Mucosa of descending colon (tissue), 3 donors: ENCODE results near the gene GPC3. TPM values are rescaled to one million over a fixed set of nuclear protein-coding genes. Genes with fewer than 3 reads are reported as not detected.
A peak's percentile ranks its signal among the peaks of the same experiment; 100 is the strongest.

ENCODE experiments used
- ATAC-seq: fragments of 200-7000 bp; cut with Tn5 transposase; one replicate; pipeline ENCODE4 v1.9.1; 2020; ENCODE audit warnings: mild to moderate bottlenecking, moderate library complexity
- DNase-seq, 3 donors: peaks; one replicate each; pipeline ENCODE4 v3.0.0-alpha.2; 2020
- H3K36me3 ChIP-seq: fragments of 200-600 bp; one replicate; pipeline ENCODE4 v1.8.0; 2021; ENCODE audit warnings: low read depth, mild to moderate bottlenecking
- H3K4me1 ChIP-seq: fragments of 200-600 bp; one replicate; pipeline ENCODE4 v1.8.0; 2021; ENCODE audit warnings: low read depth, mild to moderate bottlenecking
- H3K4me3 ChIP-seq: fragments of 200-600 bp; one replicate; pipeline ENCODE4 v1.8.0; 2021; ENCODE audit warnings: mild to moderate bottlenecking
- H3K9me3 ChIP-seq: fragments of 200-600 bp; one replicate; pipeline ENCODE4 v1.8.0; 2021; ENCODE audit warnings: mild to moderate bottlenecking
- intact Hi-C, 2 donors: fragments of 100-400 bp; cut with DNase I in 1 of 2; cut with micrococcal nuclease in 1 of 2; formaldehyde crosslinking; loops; one replicate each; pipeline versions ENCODE4 v1.11.0 to v1.11.1; 2022; cut with DNase I, micrococcal nuclease
- total RNA-seq, 3 donors: library from RNA; stranded (reverse); fragmentation: NEBNext Ultra II Directional in 2 of 3; extraction: Animal tissue kit (Norgen Biotek cat#: 25700) in 2 of 3; gene quantifications; one replicate each; pipeline versions ENCODE4 v1.2.1 to v1.2.4, GENCODE V29; 2021 to 2023
- TF ChIP-seq, protein P1 (sequence below): fragments of 200-600 bp; IDR thresholded peaks from one replicate; pipeline ENCODE4 v1.8.0; 2022; ENCODE audit warnings: antibody characterized with exemption, mild to moderate bottlenecking
- donor health status: DM: no; HTN: no; CAD: no; lungs with moderate emphysema.
- donor health status: DM: no; HTN: no; CAD: no.
- donor health status: DM: no; HTN: yes; CAD: no.

The GPC3 gene
- total RNA-seq, 3 donors from 2014 or later, result 0.55 to 2.8 (median 2.1) TPM

DNA sequence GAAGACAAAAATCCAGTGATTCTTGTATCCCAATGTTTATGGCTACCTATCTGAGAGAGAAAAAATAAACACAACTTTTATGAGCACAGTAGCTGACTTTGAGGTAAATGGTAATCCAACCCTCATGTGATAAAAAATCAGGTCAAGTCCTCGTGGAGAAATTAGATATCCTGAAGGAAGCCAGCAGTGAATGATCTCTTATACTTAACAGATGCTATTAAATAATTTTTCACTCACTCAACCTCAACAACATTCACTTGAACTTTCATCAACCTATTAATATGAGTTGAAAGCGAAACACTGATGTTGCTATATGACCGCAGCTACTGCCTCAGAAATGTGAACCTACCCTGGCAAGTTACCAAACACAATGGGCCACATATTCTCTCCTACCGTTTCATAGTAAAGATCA lies 105.4 kb downstream of the GPC3 start:
- TF ChIP-seq, protein P1, sequence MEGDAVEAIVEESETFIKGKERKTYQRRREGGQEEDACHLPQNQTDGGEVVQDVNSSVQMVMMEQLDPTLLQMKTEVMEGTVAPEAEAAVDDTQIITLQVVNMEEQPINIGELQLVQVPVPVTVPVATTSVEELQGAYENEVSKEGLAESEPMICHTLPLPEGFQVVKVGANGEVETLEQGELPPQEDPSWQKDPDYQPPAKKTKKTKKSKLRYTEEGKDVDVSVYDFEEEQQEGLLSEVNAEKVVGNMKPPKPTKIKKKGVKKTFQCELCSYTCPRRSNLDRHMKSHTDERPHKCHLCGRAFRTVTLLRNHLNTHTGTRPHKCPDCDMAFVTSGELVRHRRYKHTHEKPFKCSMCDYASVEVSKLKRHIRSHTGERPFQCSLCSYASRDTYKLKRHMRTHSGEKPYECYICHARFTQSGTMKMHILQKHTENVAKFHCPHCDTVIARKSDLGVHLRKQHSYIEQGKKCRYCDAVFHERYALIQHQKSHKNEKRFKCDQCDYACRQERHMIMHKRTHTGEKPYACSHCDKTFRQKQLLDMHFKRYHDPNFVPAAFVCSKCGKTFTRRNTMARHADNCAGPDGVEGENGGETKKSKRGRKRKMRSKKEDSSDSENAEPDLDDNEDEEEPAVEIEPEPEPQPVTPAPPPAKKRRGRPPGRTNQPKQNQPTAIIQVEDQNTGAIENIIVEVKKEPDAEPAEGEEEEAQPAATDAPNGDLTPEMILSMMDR, result no peak
- Histone ChIP-seq H3K9me3 (no peaks in the 10 kb centered on the region), H3K4me1 (no peaks in the 10 kb centered on the region), H3K36me3 (no peaks in the 10 kb centered on the region), H3K4me3 (no peak overlapping the region)
- DNase-seq, result no peak
- no peak for ATAC-seq
- intact Hi-C loops, result no loop called here

DNA sequence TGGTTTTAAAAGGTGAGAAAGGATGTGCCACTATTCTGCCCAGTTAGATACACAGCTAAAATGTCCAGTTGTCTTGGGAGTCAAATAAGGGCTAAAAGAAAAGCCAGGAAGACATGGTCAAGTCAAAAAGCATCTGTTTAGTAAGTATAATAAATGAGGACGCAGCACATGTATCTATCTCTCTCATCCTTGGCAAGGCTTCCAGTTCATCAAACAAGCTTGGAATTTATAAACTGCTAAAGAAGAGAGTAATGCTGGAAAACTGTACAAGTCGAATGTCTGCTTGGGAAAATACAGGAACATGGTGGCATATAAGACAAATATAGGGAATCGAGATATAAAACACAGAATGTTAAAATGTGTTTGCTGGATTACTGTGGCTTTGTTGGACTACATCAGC lies 106.7 kb downstream of the GPC3 start:
- intact Hi-C loops, result no loop called here
- H3K4me3 ChIP-seq, result no peak overlapping the region
- no peaks in the 10 kb centered on the region for H3K9me3 ChIP-seq
- no peaks in the 10 kb centered on the region for H3K36me3 ChIP-seq
- DNase-seq, result no peak
- TF ChIP-seq, protein P1, result no peak
- ATAC-seq, result no peak
- H3K4me1 ChIP-seq, result no peaks in the 10 kb centered on the region

DNA sequence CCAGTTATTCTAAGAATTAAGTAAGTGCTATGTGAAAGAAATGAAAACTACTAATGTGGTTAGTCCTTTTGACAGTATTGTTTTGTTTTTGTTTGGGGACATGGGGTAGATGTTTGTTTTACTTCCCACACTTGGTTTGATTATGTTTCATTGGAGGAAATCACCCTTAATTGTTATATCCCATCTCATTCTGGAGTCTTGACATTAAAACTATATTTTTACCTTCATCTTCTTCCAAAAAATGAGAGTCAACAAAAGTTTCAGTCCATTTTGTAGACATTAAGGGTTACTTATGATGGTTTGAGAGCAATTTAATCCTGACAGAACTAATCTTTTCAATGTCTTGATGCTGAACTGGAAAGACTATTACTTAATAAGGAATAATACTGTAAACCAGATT lies 108.7 kb downstream of the GPC3 start:
- TF ChIP-seq, protein P1, result no peak
- DNase-seq (no peak), ATAC-seq (no peak)
- Histone ChIP-seq H3K4me1 (no peaks in the 10 kb centered on the region), H3K4me3 (no peak overlapping the region), H3K9me3 (no peaks in the 10 kb centered on the region), H3K36me3 (no peaks in the 10 kb centered on the region)
- intact Hi-C loops, result no loop called here

DNA sequence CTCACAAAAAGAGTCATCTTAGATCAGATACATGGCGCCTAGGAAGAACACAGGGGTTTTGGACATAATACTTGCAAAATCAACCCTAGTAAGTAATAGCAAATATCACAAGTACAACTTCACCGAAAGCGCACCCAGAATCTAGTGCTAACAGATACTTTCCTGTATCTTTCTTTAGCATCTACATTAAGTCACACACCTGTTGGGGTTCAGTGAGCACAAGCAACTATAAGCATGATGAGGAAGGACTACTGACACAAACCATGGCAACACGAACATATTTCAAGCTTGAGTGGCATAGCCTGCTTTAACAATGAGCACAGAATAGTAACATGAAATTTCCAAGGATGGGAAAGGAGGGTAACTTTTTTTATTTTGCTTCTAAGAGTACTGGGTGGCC lies 116.1 kb downstream of the GPC3 start:
- ATAC-seq, result no peak

DNA sequence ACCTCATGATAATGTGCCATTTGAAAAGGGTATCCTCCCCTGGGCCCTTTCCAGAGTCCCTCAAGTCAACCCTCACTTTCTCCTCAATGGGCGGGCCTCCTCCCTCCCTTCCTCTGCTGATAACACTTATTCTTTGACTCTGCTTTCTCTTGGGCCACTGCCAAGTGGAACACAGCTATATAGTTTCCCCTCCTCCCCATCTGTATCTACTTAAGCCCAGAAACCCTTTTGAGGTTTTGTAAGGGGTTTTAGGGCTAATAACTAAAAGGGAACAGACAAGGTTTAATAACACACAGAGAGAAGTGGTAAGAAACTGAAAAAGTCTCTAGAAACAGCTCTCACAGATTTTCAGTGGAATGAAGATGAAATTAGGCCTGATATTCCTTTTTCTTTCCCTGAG lies 116.7 kb downstream of the GPC3 start:
- intact Hi-C loops, result no loop called here
- peak in 1 of 3 donors; percentile 2 for DNase-seq
- Histone ChIP-seq H3K4me1 (no peaks in the 10 kb centered on the region), H3K9me3 (no peaks in the 10 kb centered on the region), H3K36me3 (no peaks in the 10 kb centered on the region), H3K4me3 (no peak overlapping the region)
- TF ChIP-seq, protein P1, result no peak
- no peak for ATAC-seq

More for the DNA sequence above, 116.1 kb downstream of the GPC3 start:
- Histone ChIP-seq H3K4me3 (no peak overlapping the region), H3K9me3 (no peaks in the 10 kb centered on the region), H3K4me1 (no peaks in the 10 kb centered on the region), H3K36me3 (no peaks in the 10 kb centered on the region)
- intact Hi-C loops, result no loop called here
- no peak for DNase-seq
- TF ChIP-seq, protein P1, result no peak

DNA sequence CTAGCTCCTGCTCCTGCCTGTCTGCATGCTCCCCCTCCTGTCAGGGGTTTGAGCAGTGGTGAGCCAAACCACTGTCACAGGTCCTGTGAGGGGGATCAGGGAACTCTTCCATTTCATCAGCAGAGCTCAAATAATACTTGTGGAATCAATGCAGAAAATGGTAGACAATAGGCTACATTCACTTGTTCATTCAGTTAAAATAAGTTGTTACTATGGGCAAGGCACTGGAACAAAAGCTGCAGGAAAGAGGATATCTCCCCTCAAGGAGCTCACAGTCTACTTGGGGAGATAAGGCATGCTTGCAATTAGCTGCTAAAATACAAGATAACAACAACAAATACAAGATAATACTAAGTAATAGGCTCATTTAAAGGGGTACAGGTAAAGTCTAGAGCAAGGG lies 117.1 kb downstream of the GPC3 start:
- no peak for ATAC-seq
- TF ChIP-seq, protein P1, result no peak
- H3K36me3 ChIP-seq, result no peaks in the 10 kb centered on the region
- DNase-seq, result no peak
- intact Hi-C loops, result no loop called here
- H3K4me3 ChIP-seq, result no peak overlapping the region
- H3K9me3 ChIP-seq, result no peaks in the 10 kb centered on the region
- no peaks in the 10 kb centered on the region for H3K4me1 ChIP-seq
